Central memory CD4-positive, alpha-beta T cell (primary cell): Measurements from ENCODE around the gene SLC1A3.

Experiments
- DNase-seq: peaks from one replicate; pipeline ENCODE4 v3.0.0; 2022

The SLC1A3 gene

DNA sequence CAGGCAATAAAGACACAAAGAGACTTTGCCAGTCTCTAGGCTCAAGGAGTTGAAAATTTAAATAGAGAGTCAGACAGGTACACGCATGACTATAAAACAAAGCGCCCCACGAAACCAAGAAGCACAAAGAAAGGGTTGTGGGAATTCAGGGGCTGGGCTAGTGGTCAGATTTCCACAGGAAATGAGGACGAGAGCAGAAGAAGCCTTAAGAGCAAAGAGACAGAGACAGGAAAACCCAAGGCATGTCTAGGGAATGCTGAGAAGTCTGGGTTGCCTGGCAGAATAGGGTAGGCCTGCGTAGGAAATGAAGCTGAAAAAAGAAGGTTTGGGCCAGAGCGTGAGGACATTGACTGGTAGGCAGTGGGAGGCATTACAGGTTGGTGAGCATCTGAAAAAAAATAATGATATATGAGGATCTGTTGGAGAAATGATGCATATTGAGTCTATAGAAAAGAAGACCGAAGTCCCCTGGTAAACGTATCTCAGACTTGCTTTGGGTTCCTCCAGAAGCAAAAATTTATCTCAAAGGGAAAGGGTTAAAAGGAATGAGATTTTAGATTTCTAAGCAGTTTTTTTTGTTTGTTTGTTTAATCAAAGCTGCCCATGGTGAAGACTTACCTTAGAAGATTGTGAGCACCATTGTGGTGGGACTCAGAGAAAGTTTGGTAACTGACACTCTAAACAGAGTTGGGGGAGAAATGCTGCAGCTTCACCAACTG lies 51.8 kb downstream of the SLC1A3 start:
- DNase-seq, result no peak

DNA sequence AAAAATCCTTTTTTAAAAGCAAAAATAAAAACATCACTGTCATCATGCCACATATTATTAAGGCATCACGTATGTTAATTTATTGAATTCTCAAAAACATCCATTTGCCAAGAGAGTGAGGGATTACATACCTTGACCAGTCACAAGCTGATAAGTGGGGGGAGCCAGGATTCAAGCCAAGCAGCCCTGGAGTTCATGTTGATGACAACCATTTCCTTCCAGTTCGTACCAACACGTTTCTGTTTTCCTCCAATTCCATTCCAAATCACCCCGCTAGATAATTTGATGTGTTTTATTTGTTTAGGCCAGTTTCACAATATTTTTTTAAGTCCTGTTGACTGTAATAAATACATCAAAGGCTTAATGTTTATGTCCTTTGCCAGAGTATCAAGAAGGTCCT lies 53.0 kb downstream of the SLC1A3 start:
- DNase-seq, result no peak

DNA sequence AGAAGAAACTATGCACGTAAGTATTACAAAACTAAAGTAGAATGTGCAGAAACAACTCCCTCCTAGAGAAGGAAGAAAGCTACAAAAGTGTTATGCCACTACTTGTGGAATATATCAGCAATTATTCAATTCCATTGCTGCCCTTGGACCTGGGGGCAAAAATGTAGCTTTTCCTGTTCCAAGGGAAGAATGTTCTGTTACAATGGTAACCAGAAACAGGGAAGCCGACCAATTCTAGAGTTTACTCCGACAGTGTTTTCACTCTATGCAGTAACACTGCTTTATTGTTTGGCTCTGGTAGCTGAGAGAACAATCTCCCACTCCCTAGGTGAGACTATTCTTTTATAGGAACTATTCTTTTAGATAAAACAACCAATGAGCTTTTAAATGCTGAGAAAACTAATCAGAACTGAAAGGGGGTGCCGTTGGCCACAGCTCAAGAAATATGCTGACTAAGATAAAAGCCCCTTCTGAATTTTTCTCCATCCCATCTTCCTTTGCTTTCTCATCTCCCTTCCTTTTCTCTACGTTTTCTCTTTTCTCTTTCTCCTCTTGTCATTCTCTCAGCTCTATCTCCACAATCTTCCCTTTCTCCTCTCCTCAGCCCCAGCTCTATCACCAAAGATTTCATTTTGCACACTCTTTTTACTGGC lies 54.1 kb downstream of the SLC1A3 start:
- DNase-seq, result no peak

DNA sequence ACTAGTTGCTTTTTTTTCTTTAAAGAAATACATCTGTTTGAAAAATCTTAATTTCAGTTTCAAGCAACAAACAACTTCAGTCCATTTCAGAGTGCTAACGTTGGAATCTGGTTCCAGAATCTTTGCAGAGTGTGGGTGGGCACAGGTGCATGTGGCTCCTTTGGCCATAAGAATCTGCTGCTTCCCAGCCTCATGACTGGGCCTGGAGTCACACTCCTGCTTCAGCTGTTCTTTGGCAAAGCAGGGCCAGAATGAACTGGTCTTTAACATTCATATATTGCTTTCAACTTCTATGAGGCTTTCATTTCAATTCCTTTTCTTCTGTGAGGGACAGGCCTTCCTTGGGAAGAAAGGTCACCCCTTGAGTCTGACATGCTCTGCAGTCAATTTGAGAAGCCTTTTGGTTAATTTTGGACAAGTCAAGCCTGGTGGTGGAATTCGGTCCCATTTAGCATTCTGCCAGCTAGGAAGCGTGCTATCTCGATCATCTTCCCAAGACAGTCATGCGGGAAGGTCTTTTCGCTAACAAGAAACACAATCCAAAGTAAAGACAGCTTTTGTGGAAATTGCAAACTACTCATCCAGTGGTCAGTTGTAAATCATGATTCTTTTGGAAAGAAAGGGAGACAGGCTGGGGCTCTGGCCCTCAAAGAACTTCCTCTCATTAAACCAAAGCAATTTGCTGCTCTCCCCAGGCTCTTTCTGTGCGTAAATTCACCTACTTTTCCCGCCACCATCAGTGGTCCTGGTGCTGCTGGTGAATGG lies 55.2 kb downstream of the SLC1A3 start:
- no peak for DNase-seq

- no peak for DNase-seq
These were observed 56.0 kb downstream of the SLC1A3 start for GRCh38 chr5:36662291-36662851.

DNA sequence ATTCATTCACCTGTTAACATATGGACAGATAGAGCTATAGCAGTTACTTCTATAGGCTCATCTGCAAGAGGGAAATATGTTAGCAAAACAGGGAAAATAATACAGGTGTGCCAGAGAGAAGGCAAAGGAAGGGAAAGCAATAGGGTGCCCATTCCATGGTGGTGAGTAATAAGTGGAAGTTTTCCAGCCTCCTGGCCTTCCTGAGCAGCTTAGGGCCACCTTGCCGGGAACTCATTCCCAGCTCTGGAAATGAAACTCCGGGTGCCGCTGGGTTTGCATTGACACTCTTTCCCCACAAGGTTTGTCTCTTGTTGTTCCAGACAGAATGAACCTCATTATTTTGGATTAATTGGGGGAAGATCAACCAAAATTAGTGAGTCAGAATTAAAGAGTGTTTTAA lies 58.4 kb downstream of the SLC1A3 start:
- no peak for DNase-seq

DNA sequence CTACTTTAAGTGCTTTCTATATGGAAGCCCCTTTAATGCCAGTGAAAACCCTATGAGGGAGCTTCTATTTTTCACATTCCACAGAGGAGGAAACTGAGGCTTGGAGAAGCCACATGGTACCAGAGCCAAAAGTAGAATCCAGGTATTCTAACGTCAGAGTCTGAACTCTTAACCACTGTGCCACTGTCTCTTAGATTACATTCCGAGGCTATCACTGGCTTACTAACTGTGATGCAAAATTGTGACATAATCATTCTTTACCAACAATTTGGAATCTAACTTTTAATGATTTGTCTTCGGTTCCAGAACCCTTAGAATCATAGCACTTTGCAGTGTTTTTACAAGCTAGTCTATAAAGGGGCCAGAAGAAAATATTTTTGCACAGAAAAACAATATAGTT lies 59.2 kb downstream of the SLC1A3 start:
- no peak for DNase-seq

GRCh38 chr5:36666274-36666673 lies 59.9 kb downstream of the SLC1A3 start:
- DNase-seq, result no peak

DNA sequence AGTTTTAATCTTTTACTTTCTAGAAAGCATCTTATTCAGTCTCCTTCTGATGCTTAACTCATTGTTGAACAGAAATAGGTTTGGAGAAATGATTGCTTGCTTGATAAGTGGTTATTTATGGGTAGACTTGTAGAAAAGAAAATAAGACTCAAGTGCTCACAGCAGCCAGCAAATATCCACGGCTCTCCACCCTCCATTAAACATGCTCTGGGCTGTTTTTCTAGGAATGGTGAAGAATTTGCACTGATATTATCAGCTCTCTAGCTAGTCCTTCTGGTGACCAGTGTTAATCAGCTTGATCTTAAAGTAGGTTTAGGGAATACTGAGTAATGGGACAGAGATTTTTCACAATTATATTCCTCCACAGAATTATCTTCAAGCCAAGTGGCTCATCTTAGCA lies 60.6 kb downstream of the SLC1A3 start:
- no peak for DNase-seq

DNA sequence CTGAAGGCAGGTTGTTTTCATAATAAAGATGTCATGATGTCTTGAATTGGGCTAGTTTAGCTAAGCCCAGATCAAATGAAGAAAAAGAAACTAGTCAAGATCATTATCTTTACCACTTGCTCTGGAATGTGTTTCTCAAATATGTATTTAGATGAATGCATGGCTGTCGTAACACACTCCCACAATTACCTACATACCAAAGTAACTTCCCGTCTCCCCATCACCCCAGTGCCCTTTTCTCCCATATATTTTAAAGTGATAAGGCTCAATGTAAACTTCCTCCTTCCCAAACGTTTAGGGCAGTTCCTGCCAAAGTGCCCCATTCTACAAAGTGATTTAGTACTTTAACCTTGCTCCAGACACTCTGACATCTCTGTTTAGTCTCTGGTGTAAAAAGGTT lies 61.4 kb downstream of the SLC1A3 start:
- no peak for DNase-seq

- DNase-seq, result no peak
These were observed 62.7 kb downstream of the SLC1A3 start for GRCh38 chr5:36669015-36669651.

- no peak for DNase-seq
These were observed 64.1 kb downstream of the SLC1A3 start for GRCh38 chr5:36670548-36670947.

DNA sequence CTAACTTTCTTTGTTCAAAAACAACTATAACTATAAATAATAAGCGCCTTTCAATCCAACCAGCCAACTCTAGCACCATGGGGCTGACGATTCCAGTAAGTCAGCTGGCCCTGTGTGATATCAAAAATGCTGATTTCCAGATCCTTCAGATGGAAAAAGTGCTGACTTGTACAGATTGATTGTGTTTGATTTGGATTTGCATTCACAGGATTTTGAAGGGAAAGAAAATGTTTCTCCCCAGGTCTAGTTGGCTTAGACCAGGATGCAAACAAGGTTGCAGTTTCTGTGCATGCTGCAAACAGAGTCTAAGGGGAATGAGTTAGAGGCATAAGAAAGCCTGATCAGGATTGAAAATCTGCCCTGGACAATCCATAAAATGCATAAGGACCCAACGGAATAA lies 68.9 kb downstream of the SLC1A3 start:
- no peak for DNase-seq

- DNase-seq, result no peak
These were observed 73.0 kb downstream of the SLC1A3 start for GRCh38 chr5:36679221-36679989.

- DNase-seq, result no peak
These were observed 73.7 kb downstream of the SLC1A3 start for GRCh38 chr5:36680066-36680465.

DNA sequence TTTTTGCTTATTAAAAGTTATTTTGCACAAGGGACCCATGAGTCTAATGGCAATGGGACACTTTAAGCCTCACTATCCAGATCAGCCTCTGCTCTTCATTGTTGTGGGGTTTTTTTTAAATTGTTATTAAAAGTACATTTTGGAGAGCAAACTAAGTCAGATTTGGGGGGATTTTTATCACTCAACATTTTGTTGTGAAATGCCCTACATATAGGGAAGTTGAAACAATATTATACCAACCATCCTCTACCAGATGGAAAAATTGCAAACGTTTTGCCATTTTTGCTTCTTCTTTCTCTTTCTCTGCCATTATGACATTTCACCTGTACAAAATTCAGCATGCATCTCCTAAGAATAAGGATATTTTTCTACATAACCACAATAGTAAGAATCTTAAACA lies 75.3 kb downstream of the SLC1A3 start:
- no peak for DNase-seq

DNA sequence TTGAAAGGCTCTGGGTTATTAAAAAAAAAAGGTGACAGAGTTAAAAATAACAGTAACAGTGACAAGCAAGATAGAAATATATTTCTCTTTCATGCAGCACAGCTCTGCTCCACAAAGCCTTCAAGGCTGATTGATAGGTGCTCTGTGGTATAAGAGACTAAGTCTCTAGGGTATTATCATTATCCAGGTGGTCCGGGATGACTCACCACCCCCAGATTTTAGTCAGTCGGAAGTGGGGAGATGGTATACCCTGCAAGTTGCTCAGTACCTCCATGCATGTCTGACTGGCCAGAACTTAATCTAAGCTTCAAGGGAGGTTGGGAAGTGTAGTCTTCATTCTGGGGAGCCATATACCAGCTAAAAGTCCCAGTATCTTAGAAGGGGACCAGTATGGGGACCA lies 76.1 kb downstream of the SLC1A3 start:
- DNase-seq, result no peak

- no peak for DNase-seq
These were observed 77.5 kb downstream of the SLC1A3 start for GRCh38 chr5:36683821-36684434.

DNA sequence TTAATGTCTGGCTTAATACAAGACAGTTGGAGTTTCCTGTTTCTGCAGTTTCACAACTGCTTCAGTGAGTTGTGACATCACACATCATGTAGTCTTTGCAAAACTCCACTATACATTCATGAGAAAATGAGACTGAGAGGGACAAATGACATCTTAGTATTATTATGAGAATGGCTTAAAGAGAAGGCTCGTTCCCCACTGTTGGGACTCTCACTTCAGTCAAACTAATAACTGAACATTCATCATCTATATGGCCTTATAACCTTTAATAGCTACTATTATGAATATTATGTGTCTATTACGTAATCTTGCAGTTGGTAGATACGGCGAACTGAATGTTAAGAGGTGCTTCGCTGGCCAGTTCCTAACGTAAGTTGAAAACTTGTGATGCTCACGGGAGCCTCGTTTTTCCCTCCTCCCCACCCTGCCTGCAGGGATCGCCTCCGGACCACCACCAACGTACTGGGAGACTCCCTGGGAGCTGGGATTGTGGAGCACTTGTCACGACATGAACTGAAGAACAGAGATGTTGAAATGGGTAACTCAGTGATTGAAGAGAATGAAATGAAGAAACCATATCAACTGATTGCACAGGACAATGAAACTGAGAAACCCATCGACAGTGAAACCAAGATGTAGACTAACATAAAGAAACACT lies 79.4 kb downstream of the SLC1A3 start:
- no peak for DNase-seq

DNA sequence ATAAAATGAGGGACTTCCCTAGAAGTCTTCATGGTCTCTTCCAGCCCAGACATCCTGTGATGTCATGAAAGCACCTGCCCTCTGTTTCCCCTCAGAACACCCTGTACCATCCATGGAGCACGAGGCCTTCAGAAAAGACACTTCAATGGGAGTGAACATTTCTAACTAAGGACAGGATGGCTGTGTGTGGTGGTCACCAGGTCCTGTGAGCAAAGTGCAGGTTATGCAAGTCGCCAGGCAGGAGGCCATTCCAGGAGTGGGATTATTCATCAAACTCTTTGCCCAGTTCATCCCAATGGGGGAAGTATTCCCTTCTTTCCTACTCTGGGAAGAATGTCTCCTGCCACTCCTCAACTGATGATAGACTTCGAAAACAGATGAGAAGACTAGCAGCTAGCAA lies 80.5 kb downstream of the SLC1A3 start:
- DNase-seq, result no peak

- DNase-seq, result no peak
These were observed 82.3 kb downstream of the SLC1A3 start for GRCh38 chr5:36688722-36689121.
